Measurements from ENCODE around the gene FASTKD3. TPM values are rescaled to one million over a fixed set of nuclear protein-coding genes. Genes with fewer than 3 reads are reported as not detected.

The FASTKD3 gene
- total and polyA plus RNA-seq, 4 experiments from 2014 or later, result 11.1 to 17.6 (median 12.6) TPM

- H3K4me1 Mint-ChIP-seq, result peaks cover 0 to 2% (median 0%) of the 10 kb centered on the region in 4 donors
- Histone ChIP-seq H3K9me3 (ENCODE audit: control insufficient read depth in 1 of 2, low read length in 2 of 2) (no peaks in the 10 kb centered on the region), H3K27ac (ENCODE audit: low read depth, low read length) (no peak overlapping the region), H3K27me3 (ENCODE audit: insufficient read depth, low read length) (no peaks in the 10 kb centered on the region), H3K36me3 (ENCODE audit: insufficient read depth, low read length) (no peaks in the 10 kb centered on the region), H3K4me3 (ENCODE audit: low read length in 2 of 2) (no peak overlapping the region), H3K4me1 (ENCODE audit: insufficient read depth, low read length) (peaks cover 4% of the 10 kb centered on the region)
- intact Hi-C loops (cut with micrococcal nuclease), result no loop called here
- no peaks in the 10 kb centered on the region for H3K36me3 Mint-ChIP-seq
- peaks cover 0 to 3% (median 0%) of the 10 kb centered on the region in 8 donors for H3K9me3 Mint-ChIP-seq
- ChIA-PET POLR2A (ENCODE audit: partially characterized antibody) (no interaction called here), CTCF (ENCODE audit: partially characterized antibody) (interaction anchor here (1.2 kb wide), 1 partner anchor 73 kb away, joined by 3 read pairs; no protein-coding TSS in a partner anchor)
- peaks cover 22 to 36% of the 10 kb centered on the region in 2 donors for H3K27me3 Mint-ChIP-seq
- H3K27ac Mint-ChIP-seq, result no peak overlapping the region
- DNase-seq, result no peak
- no peak overlapping the region for H3K4me3 Mint-ChIP-seq
Measured at GRCh38 chr5:7813576-7813975, 55.3 kb downstream of the FASTKD3 start.

GRCh38 chr5:7813007-7813406 is 55.8 kb downstream of the FASTKD3 start:
- no peaks in the 10 kb centered on the region for H3K27me3 ChIP-seq (ENCODE audit: insufficient read depth, low read length)
- Mint-ChIP-seq H3K36me3 (no peaks in the 10 kb centered on the region), H3K9me3 (peaks cover 0 to 3% (median 0%) of the 10 kb centered on the region in 8 donors), H3K4me1 (peaks cover 0 to 2% (median 0%) of the 10 kb centered on the region in 4 donors), H3K4me3 (no peak overlapping the region), H3K27me3 (peaks cover 22 to 35% of the 10 kb centered on the region in 2 donors), H3K27ac (no peak overlapping the region)
- POLR2A ChIA-PET (ENCODE audit: partially characterized antibody), result no interaction called here
- DNase-seq, result no peak
- no peaks in the 10 kb centered on the region for H3K36me3 ChIP-seq (ENCODE audit: insufficient read depth, low read length)
- no peak overlapping the region for H3K27ac ChIP-seq (ENCODE audit: low read depth, low read length)
- CTCF ChIA-PET (ENCODE audit: partially characterized antibody), result interaction anchor here (1.4 kb wide), 1 partner anchor 8 kb away, joined by 3 read pairs; no protein-coding TSS in a partner anchor
- intact Hi-C loops (cut with micrococcal nuclease), result no loop called here
- no peak overlapping the region for H3K4me3 ChIP-seq (ENCODE audit: low read length in 2 of 2)
- H3K9me3 ChIP-seq (ENCODE audit: control insufficient read depth in 1 of 2, low read length in 2 of 2), result no peaks in the 10 kb centered on the region
- H3K4me1 ChIP-seq (ENCODE audit: insufficient read depth, low read length), result peaks cover 4% of the 10 kb centered on the region

- Mint-ChIP-seq H3K4me1 (peaks cover 0 to 2% (median 0%) of the 10 kb centered on the region in 4 donors), H3K36me3 (no peaks in the 10 kb centered on the region), H3K27me3 (peaks cover 22 to 32% of the 10 kb centered on the region in 2 donors), H3K4me3 (peak overlapping the region in 1 of 8 donors; percentile 53), H3K27ac (no peak overlapping the region), H3K9me3 (peaks cover 0 to 3% (median 0%) of the 10 kb centered on the region in 8 donors)
- no peaks in the 10 kb centered on the region for H3K9me3 ChIP-seq (ENCODE audit: control insufficient read depth in 1 of 2, low read length in 2 of 2)
- no peaks in the 10 kb centered on the region for H3K36me3 ChIP-seq (ENCODE audit: insufficient read depth, low read length)
- H3K27ac ChIP-seq (ENCODE audit: low read depth, low read length), result no peak overlapping the region
- no peak for DNase-seq
- intact Hi-C loops (cut with micrococcal nuclease), result no loop called here
- peaks cover 4% of the 10 kb centered on the region for H3K4me1 ChIP-seq (ENCODE audit: insufficient read depth, low read length)
- no peak overlapping the region for H3K4me3 ChIP-seq (ENCODE audit: low read length in 2 of 2)
- POLR2A ChIA-PET (ENCODE audit: partially characterized antibody), result no interaction called here
- CTCF ChIA-PET (ENCODE audit: partially characterized antibody), result no interaction called here
- no peaks in the 10 kb centered on the region for H3K27me3 ChIP-seq (ENCODE audit: insufficient read depth, low read length)
Measured at GRCh38 chr5:7811715-7812114, 57.1 kb downstream of the FASTKD3 start.

Other genes starting within 250 kb of the FASTKD3 start
- not detected for gene CFAP90, start 17.9 kb downstream of the FASTKD3 start, total RNA-seq
- not detected for gene CFAP90, start 17.9 kb downstream of the FASTKD3 start, polyA plus RNA-seq
- gene MTRR, start 117 bp upstream of the FASTKD3 start, total RNA-seq, result 100 to 1,000 TPM in 1 of 2 experiments, 10 to 100 TPM in 1; 97.1 to 107 TPM
- 100 to 1,000 TPM in 1 of 2 donors, 10 to 100 TPM in 1; 50.9 to 117 TPM for gene MTRR, start 117 bp upstream of the FASTKD3 start, polyA plus RNA-seq